SK-N-SH treated with all-trans-retinoic acid at 6 μM for 48 hours (cell line): ENCODE data around the gene ZNF175.

Experiments used
- CREB5 ChIP-seq: fragments of 250-450 bp; sonication (Bioruptor Pico); IDR thresholded peaks from 2 replicates; pipeline ENCODE4 v1.5.1; 2020; ENCODE audit warnings: low read depth, mild to moderate bottlenecking, moderate library complexity
- CSDC2 ChIP-seq: fragments of 250-450 bp; sonication (Bioruptor Pico); IDR thresholded peaks from 2 replicates; pipeline ENCODE4 v1.5.0; 2020; ENCODE audit warnings: mild to moderate bottlenecking, moderate library complexity
- GLIS3 ChIP-seq: fragments of 250-450 bp; sonication (Bioruptor Pico); IDR thresholded peaks from 2 replicates; pipeline ENCODE4 v1.5.0; 2020; ENCODE audit warnings: mild to moderate bottlenecking, moderate library complexity
- PATZ1 ChIP-seq: fragments of 250-450 bp; sonication (Bioruptor Pico); IDR thresholded peaks from 2 replicates; pipeline ENCODE4 v1.8.0; 2020; ENCODE audit warnings: mild to moderate bottlenecking, moderate library complexity, borderline replicate concordance
- RARB ChIP-seq: fragments of 250-450 bp; sonication (Bioruptor Pico); IDR thresholded peaks from 2 replicates; pipeline ENCODE4 v1.8.0; 2021; ENCODE audit warnings: mild to moderate bottlenecking, moderate library complexity
- TOX ChIP-seq: fragments of 250-450 bp; sonication (Bioruptor Pico); IDR thresholded peaks from 2 replicates; pipeline ENCODE4 v1.8.0; 2021; ENCODE audit warnings: mild to moderate bottlenecking, moderate library complexity, borderline replicate concordance
- ZFP30 ChIP-seq: fragments of 450-650 bp; formaldehyde crosslinking; IDR thresholded peaks from 2 replicates; pipeline ENCODE4 v1.5.0; 2022; ENCODE audit warnings: mild to moderate bottlenecking, moderate library complexity

GRCh38 chr19:51521357-51521756 is 49.7 kb upstream of the ZNF175 start:
- TF ChIP-seq GLIS3 (CRISPR knock-in tag) (no peak), TOX (no peak), CSDC2 (CRISPR knock-in tag) (no peak), RARB (CRISPR knock-in tag) (no peak), PATZ1 (CRISPR knock-in tag) (no peak), ZFP30 (CRISPR knock-in tag) (no peak), CREB5 (CRISPR knock-in tag) (no peak)
